HG03066 (cell line): ENCODE results near the gene THBS2.
"Not testable (repeated sequence)": the region's sequence is repeated elsewhere in the genome, so short reads cannot be mapped to it uniquely, and the experiment has no call there.

Experiments used
- ATAC-seq: cut with Tn5 transposase; IDR thresholded peaks from one replicate; pipeline ENCODE4 v1.9.1; 2021; ENCODE audit warnings: low read depth; ENCODE audit not compliant: unreplicated experiment

THBS2 gene

DNA sequence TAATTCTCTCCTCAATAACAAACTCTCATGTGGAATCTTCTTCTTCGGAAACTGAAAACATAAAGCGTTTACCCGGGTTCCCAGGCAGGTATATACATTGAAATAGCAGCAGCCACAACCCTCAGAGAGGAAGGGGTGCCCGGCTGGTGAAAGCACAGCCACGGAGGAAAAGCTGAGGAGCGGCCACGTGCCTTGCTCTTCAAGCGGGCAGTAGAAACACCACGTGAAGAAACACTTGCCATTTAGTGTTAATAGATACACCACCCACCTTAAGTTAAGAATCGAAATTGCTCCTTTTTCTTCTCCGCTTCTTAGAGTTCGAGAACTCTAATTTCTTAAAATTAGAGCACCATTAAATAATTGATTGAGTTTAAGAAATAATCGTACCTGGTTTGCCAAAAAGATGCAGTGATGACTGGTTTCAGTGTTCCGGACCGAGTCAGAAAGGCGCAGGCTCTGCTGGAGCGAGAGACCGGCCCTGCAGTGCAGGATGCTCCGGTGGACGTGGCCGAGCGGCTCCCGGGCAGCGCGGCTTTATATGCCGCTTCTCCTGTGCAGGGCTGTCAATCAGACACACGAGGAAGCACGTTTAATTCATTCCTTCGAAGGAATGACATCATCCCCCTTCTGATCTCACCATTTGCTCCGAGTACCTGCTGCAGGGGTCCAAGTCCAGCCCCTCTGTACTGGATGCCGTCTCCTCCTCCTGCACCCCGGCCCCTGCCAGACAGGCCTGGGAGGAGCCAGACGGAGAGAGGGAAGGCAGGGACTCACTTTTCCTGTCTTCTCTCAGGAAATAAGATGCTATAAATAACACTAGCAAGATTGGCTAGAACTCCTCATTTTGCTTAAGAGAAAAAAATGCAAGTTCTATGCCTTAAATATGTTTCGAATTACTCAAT, at the start of gene THBS2:
Gene THBS2 (minus strand): TSS at position 510 of the 902 bp plus-strand sequence. CDS start 3,062 bp downstream, outside the sequence.
- no peak for ATAC-seq

DNA sequence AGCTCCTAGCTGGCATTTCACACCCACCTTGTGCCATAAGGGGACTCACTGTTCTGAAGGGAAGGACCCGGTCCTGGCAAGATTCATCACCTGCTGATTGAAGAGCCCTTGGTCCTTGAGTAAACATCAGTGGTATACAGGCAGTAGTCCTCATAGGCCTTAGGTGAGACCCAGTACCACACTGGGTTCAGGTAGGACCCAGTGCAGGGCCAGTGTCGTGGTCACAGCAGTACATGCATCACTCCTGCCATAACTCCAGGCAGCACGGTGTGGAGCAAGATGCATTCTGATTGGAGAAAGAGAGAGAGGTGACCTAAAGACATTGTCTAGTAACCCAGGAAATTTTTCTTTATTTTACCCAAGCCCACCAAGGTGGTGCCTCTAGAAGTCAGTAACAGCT, 49.1 kb upstream of the THBS2 start:
- ATAC-seq = no peak

- ATAC-seq = no peak
These were observed 48.6 kb upstream of the THBS2 start for GRCh38 chr6:169302255-169302654.

GRCh38 chr6:169300916-169301315, 47.3 kb upstream of the THBS2 start:
- no peak for ATAC-seq

DNA sequence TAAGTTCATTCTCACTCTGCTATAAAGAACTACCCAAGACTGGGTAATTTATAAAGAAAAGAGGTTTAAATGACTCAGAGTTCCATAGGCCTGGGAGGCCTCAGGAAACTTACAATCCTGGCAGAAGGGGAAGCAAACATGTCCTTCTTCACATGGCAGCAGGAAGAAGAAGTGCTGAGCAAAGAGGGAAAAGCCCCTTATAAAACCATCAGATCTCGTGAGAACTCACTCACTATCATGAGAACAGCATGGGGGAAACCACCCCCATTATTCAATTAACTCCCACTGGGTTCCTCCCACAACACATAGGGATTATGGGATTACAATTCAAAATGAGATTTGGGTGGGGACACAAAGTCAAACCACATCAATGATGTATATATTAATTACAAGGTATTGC, 45.0 kb upstream of the THBS2 start:
- not testable (repeated sequence) for ATAC-seq

GRCh38 chr6:169296622-169297021, 43.0 kb upstream of the THBS2 start:
- ATAC-seq = no peak

DNA sequence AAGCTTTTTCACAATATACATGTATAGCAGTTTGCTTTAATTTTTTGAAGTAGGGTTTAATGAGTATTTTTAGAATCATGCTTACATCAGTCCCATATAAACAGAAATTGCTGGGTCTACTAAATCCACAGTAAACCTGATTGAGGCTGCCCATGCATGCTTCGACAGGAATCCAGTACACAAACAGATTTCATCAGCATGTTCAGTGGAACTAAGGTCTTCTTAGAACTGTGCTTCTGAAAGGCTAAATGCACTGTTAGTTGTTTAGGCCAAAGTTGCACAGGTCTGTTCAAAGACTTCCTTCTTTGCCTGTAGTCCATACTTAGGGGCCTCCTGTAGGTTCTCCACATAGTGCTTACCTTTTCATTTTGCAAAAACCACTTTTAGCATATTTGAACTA, 42.5 kb upstream of the THBS2 start:
- no peak for ATAC-seq

DNA sequence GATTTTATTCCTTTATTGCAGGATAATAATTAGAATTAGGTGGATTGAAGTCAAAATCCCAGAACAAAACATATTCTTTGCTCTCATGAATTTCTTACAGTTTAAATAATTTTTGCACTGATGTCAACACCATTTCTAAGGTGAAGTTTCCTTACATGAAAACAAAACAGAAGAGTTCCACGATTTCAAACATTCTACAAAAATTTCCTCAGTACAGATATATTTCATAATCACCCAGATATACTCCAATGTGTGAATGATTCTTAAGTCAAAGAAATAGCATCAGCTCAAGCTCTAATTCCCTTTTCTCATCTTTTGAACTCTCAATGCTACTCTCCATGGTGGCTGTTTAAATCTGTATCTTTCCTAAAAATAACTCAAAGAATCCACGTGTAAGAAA, 39.5 kb upstream of the THBS2 start:
- ATAC-seq = no peak

- ATAC-seq = no peak
These were observed 38.9 kb upstream of the THBS2 start for GRCh38 chr6:169292338-169293124.

DNA sequence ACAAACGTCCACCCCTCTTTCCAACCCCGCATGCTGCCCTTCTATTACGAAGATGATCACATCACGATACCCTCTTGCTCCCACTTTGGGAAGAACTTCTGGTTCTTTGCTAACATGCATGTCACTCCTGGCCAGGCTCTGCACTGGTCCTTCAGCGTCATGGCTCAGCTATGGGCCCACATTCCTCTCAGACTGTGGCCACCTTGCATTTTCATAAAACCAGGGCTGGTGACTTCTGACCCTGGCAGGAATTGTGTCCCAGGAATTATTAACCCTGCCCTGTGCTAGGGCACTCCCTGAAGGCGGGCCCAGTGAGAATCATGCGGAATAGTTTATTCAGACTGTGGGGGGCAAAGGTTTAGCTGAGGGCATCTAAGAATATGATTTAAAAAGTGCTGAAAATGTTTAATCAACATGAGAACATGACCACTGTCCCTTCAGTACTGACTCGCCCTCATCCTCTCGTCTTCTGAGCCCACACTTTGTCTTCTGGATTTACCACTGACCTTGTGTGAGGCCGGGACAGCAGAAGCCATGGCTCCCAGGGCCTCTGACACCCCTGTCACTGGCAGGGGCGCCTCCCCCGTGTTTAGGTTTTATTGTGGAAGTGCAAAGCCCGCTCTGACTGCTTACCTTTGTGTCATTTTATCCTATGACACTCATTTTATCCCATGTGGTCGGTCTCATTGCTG, 38.1 kb upstream of the THBS2 start:
- no peak for ATAC-seq

GRCh38 chr6:169291148-169291547, 37.5 kb upstream of the THBS2 start:
- no peak for ATAC-seq

DNA sequence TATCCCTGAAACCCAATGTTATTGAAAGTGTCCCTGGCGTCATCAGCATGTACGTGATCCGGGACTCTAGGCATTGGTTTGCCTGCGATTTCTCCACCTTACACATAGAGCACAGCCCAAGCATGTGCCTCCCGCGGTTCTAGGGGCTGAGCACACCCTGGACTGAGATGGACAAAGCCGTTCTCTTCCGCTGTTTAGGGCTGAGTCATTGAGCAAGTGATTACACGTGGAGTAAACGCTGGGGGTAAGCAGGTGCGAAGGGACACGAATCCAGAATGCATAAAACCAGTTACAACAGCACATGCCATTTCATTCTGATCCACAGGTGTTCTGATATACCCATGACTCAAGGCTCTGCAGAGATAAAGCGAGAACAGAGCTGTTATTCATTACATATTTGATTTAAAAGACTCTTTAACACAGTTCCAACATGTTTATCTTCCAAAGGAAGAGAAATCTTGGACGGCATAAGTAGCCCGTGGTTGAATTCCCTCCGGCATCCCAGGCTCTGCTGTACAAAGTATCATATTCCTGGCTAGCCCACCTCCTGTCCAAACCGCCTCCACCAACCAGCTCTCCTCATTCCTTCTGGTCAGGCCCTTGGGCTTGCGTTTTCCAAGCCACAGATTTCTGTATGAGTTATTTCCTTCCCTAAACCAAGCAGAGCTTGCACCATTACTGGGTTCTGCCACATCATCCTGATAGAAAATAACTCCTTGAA, 36.1 kb upstream of the THBS2 start:
- no peak for ATAC-seq

- no peak for ATAC-seq
These were observed 35.6 kb upstream of the THBS2 start for GRCh38 chr6:169289257-169289618.

DNA sequence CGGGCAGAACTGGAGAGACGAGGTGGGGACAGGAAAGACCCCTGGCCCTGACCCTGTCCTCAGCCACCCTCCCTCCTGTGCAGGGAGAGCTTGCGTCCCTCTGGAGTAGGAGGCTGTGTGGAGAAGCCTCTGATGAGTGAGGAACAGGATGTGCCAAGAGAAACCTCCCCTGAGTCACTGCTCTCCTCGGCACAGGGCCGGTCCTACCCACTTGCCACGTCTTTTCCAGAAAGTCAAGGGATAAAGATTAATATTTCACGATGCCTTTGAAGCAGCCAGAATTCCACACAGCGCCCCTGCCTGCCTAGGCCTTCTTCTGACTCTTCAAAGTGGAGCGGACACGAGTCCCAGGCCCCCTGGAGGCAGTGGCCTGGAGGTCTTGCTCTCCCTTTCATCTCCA, 34.9 kb upstream of the THBS2 start:
- no peak for ATAC-seq

- no peak for ATAC-seq
These were observed 34.0 kb upstream of the THBS2 start for GRCh38 chr6:169287675-169288074.

DNA sequence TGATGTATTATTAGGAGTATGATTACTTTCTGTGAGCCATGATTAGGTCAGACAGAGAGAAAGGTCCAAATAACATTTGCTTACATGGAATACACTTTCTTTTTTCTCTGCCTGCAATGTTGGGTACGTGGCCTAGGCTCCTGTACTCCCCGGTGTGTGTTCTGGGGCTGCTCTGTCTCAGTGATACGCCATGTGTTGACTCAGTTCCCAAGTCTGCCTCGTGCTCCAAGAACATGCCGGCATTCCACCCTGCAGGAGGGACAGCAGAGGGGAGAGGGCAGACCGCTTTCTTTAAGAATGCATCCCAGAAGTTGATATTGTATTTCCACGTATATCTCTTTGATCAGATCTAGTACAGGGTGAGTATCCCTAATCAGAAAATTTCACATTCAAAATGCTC, 33.3 kb upstream of the THBS2 start:
- no peak for ATAC-seq

DNA sequence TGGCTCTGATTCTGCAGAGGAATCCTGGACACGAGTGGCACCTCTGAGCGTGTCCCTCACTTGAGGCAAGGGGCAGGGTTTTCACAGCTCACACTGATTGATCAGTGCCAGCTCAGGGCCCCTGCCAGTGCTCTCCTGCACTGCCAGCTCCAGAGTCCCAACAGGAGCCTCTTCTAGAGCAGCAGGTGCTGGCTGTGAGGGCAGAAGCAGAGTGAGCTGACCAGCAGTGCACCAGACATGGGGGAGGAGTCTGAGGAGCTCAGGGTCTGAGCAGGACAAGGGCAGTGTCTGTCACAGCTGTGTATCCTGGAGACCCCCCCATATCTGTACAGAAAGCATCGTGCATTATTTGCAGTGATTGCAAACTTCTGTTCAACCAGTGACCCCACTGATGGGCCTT, 31.5 kb upstream of the THBS2 start:
- ATAC-seq = no peak

DNA sequence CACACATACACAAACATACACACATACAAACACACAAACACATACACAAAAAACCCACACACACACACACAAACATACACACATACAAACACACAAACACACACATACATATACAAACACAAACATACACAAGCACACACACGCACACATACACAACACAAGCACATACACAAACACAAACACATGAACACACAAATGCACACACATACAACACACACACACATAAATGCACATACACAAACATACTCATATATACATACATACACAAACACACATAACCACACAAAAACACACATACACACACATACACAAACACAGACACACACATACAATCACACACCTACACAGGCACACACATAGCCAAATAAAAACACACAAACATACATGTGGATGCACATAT, 30.3 kb upstream of the THBS2 start:
- ATAC-seq = no peak

- no peak for ATAC-seq
These were observed 28.4 kb upstream of the THBS2 start for GRCh38 chr6:169282043-169282442.

- ATAC-seq = no peak
These were observed 24.0 kb upstream of the THBS2 start for GRCh38 chr6:169277619-169278018.

- ATAC-seq = no peak
These were observed 21.1 kb upstream of the THBS2 start for GRCh38 chr6:169274781-169275180.
